Left ventricle myocardium superior (tissue), 1 donor: ENCODE data around the gene MCU. TPM values are rescaled to one million over a fixed set of nuclear protein-coding genes. Genes with fewer than 3 reads are reported as not detected.
"Not testable (repeated sequence)": the region's sequence is repeated elsewhere in the genome, so short reads cannot be mapped to it uniquely, and the experiment has no call there.

Experiments used
- ATAC-seq: fragments of 200-7000 bp; cut with Tn5 transposase; one replicate; pipeline ENCODE4 v1.9.1; 2020; ENCODE audit warnings: mild to moderate bottlenecking, moderate library complexity
- DNase-seq: peaks from one replicate; pipeline ENCODE4 v3.0.0-alpha.2; 2020
- intact Hi-C: fragments of 100-400 bp; cut with micrococcal nuclease; formaldehyde crosslinking; loops from one replicate; pipeline ENCODE4 v1.11.0; 2022
- long read RNA-seq: library from polyadenylated mRNA; unstranded; transcript quantifications from one replicate; pipeline ENCODE4 v2.0.0, GENCODE V29; 2021
- total RNA-seq: library from RNA; stranded (reverse); fragmentation: NEBNext Ultra II Directional; extraction: Animal tissue kit (Norgen Biotek cat#: 25700); gene quantifications from one replicate; pipeline ENCODE4 v1.2.1, GENCODE V29; 2021
- donor health status: DM: no; HTN: yes; CAD: no; lungs with severe emphysema.

Gene MCU, protein sequence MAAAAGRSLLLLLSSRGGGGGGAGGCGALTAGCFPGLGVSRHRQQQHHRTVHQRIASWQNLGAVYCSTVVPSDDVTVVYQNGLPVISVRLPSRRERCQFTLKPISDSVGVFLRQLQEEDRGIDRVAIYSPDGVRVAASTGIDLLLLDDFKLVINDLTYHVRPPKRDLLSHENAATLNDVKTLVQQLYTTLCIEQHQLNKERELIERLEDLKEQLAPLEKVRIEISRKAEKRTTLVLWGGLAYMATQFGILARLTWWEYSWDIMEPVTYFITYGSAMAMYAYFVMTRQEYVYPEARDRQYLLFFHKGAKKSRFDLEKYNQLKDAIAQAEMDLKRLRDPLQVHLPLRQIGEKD
- total RNA-seq: 15.6 TPM
- long read RNA-seq, transcript MCU-202 (8 exons, 2,949 nt): major isoform, 11 of 19 reads
- long read RNA-seq, partial matches to known transcripts: 1 of 19 reads
- long read RNA-seq, other reads (novel, unspliced or antisense): 7 of 19 reads

DNA sequence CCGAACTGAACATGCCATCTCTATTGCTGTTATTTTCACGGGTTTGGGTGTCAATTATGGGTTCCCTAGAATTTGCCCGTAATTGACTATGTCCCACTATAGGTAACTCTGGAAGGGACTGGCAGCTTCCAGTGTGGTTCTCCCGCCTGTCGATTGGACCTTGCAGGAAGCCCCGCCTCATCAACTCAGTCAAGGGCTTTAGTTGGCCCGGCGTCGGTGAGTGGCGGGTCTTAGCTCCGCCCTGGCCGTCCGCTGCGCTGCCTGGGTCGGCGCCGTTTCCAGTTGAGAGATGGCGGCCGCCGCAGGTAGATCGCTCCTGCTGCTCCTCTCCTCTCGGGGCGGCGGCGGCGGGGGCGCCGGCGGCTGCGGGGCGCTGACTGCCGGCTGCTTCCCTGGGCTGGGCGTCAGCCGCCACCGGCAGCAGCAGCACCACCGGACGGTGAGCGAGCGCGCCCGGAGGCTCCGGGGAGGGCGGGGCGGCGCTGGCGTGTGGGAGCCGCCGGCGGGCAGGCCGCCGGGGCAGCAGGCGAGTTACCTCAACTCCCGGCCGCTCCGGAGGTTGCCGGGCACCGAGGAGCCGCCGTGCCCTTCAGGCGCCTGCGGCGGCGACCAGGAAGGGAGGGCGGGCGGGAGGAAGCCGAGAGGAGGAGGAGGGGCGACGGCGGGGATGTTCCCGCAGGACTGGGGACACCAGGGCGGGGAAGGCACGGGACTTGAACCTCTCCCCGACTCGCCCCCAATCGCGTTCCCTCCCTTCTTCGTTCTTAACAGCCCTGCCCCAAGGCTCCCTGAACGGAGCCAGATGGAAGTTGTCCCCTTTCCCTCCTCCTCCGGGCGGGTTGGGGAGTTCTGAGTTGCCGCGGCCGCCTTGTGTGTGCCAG is at the start of gene MCU:
Gene MCU, plus strand, starts transcription at position 281 of the 881 bp plus-strand sequence. Its CDS starts 9 bp downstream, at position 290.
- peak; percentile 96 for DNase-seq
- intact Hi-C loops: loop anchor here (10.0 kb wide), 1 partner anchor 327 kb away; no protein-coding TSS in a partner anchor
- peak; percentile 98 for ATAC-seq

DNA sequence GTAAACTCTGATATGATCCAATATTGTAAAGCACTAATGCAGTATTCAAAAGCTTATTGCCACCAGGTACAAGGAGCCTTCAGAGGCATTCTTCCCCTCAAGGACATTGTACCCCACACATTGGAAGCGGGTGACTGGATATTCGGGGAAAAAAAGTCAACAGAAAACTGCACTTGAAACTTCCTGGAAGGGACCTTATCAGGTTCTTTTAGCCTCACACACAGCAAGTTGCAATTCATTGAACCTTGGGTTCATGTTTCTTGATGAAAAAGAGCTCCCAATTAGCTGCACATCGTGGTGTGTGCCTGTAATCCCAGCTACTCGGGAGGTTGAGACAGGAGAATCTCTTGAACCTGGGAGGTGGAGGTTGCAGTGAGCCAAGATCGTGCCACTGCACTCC is 49.6 kb upstream of the MCU start:
- intact Hi-C loops: no loop called here
- ATAC-seq (no peak), DNase-seq (no peak)

DNA sequence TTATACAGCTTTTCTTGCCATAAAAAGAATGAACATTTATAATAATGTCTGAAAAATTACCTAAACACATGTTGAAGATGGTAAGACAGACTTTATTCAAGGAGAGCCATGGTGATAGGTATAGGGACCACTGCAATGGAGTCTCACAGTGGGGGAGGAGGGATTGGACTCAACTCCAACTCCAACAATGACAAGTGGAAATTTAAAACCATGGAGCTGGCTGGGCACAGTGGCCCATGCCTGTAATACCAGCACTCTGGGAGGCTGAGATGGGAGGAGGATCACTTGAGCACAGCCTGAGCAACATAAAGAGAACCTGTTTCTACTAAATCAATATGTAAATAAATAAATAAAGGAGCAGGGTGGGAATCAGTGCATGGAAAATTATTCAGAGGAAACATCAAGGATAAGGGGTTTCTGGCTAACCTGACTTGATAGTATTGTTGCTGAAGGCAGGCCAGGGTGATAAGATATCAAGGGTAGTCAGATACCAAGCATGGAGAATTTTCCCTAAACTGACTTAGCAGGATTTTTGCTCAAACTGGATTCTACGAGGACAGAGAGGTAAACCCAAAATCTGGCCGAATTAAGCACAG is 46.6 kb upstream of the MCU start:
- intact Hi-C loops: no loop called here
- ATAC-seq (no peak), DNase-seq (no peak)

DNA sequence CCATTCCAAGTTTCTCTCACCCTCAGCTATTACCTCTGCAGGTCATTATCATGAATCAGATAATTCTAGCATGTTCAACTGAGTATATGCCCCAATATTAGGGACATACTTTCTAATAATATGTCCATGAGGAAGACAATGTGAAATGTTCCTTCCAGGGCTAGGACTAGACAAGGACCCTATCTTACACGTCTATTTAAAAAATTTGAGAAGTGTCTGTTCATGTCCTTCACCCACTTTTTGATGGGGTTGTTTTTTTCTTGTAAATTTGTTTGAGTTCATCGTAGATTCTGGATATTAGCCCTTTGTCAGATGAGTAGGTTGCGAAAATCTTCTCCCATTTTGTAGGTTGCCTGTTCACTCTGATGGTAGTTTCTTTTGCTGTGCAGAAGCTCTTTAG is 45.0 kb upstream of the MCU start:
- DNase-seq, ATAC-seq, intact Hi-C loops: not testable (repeated sequence)

DNA sequence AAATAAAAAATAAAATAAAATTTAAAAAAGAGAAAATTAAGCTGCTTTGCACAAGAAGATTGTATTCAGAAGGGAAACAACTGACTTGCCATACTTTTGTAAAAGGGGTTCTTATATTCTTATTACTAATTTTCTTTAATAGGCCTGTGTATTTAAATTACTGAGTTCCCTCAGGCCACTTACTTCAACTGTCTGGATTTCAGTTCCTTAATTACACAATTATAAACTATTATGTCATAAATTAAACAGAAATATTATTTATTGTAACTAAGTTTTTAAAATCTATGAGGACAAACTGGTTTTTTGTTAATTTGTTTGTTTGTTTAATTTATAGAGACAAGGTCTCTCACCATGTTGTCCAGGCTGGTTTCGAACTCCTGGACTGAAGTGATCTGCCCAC is 43.6 kb upstream of the MCU start:
- intact Hi-C loops: no loop called here
- DNase-seq (no peak), ATAC-seq (no peak)

DNA sequence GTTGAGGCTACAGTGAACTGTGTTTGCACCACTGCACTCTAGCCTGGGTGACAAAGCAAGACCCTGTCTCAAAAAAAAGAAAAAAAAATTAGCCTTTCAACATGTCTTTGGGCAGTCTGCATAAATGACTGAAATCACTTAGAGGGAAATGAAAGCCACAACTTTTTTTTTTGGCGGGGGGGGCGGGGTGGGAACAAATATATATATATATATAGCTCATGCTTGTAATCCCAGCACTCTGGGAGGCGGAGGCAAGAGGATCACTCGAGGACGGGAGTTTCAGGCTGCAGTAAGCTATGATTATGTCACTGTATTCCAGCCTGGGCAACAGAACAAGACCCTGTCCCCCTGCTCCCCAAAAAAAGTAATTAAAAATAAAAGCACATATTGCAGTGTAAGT is 42.7 kb upstream of the MCU start:
- DNase-seq: no peak
- intact Hi-C loops: no loop called here
- ATAC-seq: no peak

DNA sequence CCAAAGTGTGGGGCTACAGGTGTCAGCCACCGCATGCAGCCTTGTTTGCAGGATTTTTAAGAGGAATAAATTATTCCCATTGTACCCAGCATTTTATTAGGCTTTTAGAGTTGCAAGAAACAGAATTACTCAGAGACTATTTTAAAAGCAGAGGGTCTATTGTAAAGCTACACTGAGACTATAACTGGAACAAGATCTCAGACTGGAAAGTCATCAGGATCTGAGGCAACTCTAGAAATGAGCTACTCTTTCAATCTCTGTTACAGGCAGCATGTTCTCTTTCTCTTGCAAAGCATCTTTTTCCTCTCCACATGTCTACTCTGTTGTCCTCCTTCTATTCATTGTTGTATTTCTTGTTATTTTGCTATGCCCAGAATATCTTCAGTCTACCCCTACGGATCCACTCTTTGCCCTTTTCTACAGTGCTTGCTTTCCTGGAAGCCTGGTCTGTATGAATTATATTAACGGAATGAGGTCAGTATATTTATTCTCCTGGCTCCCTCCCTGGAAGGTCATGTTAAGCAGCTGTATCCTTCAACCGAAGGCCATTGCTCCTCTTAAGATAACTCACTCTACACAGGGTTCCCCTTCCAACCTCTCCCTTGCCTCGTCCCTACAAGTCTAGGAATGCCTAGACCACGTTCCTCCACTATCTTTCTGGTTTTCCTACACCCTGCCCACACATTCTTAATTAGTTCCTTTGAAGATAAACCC is 38.4 kb upstream of the MCU start:
- intact Hi-C loops: no loop called here
- ATAC-seq (no peak), DNase-seq (no peak)

DNA sequence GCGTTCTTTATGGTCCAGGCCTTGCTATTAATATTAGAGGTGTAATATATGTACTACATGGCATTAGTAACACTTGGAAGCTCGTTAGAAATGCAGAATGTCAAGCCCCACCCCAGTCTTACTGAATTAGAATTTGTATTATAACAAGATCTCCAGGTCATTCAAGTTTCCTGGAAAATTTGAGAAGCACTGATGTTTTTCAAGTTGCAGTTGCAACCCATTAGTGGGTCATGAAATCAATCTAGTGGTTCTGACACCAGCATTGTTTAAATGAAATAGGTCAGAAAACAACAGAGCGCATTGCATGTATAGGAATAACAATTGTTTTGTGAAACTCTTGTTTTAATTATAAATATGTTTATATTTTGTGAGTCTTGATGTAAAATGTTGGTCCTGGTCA is 37.2 kb upstream of the MCU start:
- ATAC-seq: no peak
- intact Hi-C loops: no loop called here
- DNase-seq: no peak

DNA sequence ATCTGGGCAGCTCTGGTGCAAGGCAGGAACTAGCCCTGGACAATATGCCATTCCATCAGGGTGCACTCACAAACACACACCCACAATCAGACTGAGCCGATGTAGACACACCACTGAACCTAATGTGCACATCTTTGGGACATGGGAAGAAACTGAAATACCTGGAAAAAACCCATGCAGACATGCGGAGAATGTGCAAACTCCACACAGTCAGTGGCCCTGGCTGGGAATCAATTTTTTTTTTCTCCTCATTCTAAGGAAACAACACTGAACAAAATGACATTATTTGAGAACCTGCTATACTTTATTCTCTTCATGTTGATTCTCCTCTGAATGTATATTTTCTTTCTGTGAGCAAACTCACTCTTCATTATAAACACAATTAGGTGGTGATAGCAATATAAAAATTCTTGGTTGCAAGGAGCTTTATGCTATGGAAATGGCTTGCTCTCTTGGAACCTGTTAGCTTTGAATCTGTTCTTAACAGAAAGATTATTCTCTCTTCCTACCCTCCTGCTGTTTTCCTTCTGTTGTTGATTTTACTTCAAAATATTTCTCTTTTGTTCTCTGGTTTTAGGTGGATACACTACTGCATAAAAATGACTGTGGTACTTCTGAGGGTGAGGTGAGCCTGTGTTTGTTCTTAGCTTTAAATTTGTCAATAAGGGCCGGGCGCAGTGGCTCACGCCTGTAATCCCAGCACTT is 33.1 kb upstream of the MCU start:
- ATAC-seq (no peak), DNase-seq (no peak)
- intact Hi-C loops: no loop called here

DNA sequence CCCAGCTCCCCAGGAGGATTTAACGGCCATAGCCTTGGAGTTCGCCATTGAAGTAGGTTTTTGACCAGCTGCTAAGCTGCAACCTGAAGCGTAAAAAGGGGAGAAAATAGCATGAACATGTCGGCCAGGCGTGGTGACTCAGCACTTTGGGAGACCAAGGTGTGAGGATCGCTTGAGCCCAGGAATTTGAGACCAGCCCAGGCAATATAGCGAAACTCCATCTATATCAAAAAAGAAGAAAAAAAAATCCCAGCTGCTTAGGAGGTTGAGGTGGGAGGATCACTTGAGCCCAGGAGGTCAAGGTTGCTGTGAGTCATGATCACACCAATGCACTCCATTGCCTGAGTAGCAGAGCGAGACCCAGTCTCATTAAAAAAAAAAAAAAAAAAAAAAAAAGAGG is 32.2 kb upstream of the MCU start:
- ATAC-seq: no peak
- intact Hi-C loops: no loop called here
- DNase-seq: no peak

DNA sequence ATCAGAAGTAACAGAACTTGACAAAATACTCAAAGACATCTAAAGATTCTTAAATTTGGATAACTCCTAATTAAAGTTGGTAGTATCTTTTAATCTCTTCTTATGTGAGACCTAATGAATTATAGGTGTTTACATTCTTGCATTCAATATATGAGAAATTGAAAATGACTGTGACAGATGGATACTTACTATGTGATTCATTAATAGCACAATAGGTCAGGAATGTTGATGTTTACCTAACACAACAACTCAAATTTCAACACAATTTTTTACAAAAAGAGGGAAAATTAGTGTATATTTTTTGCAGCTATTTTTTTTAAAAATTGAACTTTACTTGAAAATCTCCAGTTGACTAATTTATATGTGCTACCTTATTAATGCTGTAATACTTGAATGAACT is 31.7 kb upstream of the MCU start:
- ATAC-seq: no peak
- intact Hi-C loops: no loop called here

DNA sequence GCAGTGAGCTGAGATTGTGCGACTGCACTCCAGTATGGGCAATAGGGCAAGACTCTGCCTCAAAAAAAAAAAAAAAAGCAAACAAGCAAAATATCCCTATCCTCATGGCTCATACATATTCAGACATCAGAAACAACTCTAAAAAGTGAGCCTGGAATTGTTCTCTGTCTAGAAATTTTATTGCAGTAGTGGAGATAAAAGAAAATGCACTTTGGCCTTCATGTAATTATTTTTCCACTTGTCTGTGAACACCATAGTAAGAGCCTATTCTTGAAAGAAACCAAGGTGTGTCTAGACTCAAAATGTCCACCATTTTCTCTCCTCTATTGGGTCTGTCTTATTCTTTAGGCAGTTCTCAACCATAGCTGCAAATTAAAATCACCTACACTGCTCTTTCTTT is 30.5 kb upstream of the MCU start:
- DNase-seq: no peak
- intact Hi-C loops: no loop called here
- ATAC-seq: no peak

More for the DNA sequence above, 31.7 kb upstream of the MCU start:
- DNase-seq: no peak

DNA sequence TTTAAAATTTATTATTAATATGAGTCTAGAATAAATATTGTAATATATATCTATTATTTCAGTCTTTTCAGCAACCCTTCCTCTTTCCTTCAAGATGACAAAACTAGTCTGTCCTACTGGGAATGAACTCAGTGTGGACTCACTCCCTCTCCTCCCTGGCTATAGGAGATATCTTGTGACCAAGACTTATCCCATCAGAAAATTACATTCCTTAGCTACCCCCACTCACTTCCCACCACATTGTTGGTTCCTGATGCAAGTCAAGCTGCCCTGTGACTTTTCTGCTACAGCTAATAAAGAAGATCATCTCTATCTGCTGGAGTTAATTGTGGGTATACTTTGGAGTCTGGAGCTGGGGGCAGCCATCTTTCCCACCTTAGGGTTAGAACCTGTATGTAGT is 28.0 kb upstream of the MCU start:
- ATAC-seq (no peak), DNase-seq (no peak)
- intact Hi-C loops: no loop called here

DNA sequence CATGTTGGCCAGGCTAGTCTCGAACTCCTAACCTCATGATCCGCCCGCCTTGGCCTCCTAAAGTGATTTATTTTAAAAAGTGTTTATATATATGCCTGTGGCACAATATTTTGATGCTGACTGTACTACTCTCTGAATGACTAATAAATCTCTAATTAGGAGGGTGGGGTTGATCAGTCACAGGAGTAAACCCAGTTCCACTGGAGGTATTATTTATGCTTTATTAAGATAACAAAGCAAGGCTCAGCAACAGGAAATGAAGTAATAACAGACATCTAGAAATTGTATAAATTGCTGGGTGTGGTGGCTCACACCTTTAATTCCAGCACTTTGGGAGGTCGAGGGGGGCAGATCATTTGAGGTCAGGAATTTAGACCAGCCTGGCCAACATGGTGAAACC is 26.0 kb upstream of the MCU start:
- DNase-seq: no peak
- ATAC-seq: no peak
- intact Hi-C loops: no loop called here

DNA sequence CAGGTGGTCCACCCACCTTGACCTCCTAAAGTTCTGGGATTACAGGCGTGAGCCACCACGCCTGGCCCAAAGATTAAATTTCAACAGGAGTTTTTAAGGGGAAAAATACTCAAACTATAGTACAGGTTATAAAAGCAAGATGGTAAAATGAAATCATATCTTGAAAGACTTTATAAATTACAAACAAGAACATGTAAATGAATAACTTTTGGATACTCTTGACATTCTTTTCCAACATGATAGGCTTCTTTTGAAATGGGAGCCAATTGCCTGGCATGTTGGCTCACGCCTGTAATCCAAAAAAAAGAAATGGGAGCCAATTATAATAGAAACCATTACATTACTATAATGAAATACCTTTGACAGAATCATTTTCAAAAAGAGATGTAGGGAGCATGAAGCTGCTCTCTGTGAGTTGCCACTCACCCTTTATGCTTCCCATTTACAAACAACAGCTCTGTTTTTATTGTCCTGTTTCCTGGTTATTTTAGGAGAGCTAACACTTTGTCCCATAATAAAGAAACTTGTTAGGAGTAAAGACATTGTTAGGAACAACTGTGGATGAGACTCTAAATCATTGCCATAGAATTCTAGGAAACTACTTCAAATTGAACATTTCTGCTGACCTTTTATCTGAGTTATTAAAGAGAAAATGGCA is 24.6 kb upstream of the MCU start:
- DNase-seq (no peak), ATAC-seq (no peak)
- intact Hi-C loops: no loop called here

DNA sequence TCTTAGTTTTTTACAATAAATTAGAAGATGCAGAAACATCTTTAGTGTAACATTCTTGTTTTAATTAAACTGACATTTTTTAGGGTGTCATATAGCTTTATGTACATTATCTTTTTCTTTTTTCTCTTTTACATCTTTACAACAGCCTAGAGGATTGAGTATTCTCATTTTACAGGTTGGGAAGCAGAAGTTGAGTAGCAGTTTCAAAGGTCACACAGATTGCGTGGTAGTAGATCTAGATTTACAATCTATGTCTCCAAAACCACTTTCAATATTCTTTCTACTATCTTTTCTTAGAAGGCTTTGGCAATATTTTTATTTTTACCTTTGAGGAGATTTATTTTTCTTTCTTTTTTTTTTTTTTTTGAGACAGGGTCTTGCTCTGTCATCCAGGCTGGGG is 18.7 kb upstream of the MCU start:
- no peak for DNase-seq
- intact Hi-C loops: no loop called here
- no peak for ATAC-seq

DNA sequence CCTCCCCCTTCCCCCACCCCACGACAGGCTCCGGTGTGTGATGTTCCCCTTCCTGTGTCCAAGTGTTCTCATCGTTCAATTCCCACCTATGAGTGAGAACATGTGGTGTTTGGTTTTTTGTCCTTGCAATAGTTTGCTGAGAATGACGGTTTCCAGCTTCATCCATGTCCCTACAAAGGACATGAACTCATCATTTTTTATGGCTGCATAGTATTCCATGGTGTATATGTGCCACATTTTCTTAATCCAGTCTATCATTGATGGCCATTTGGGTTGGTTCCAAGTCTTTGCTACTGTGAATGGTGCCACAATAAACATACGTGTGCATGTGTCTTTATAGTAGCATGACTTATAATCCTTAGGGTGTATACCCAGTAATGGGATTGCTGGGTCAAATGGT is 17.8 kb upstream of the MCU start:
- DNase-seq, ATAC-seq, intact Hi-C loops: not testable (repeated sequence)

DNA sequence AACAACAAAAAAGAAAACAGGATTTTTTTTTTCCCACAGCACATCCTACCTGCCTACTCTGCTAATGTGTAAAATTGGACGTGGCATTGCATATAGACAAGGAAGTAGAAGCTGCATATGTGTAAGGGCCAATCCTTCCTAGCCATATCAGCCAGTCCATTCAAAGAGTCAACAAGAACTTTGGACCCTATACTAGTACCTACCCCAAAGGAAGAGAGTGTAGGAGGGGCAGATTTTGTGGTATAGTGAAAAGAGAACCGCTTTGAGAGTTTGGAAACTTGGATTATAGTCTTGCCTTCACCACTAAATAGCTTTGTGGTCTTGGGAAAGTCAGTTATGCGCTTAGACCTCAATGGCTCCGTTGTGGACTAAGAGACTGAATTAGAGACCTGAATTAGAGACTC is 12.1 kb upstream of the MCU start:
- intact Hi-C loops: no loop called here

More for the DNA sequence above, 12.1 kb upstream of the MCU start:
- ATAC-seq (no peak), DNase-seq (no peak)
